ENCODE data around the gene OR6C76.

The OR6C76 gene

DNA sequence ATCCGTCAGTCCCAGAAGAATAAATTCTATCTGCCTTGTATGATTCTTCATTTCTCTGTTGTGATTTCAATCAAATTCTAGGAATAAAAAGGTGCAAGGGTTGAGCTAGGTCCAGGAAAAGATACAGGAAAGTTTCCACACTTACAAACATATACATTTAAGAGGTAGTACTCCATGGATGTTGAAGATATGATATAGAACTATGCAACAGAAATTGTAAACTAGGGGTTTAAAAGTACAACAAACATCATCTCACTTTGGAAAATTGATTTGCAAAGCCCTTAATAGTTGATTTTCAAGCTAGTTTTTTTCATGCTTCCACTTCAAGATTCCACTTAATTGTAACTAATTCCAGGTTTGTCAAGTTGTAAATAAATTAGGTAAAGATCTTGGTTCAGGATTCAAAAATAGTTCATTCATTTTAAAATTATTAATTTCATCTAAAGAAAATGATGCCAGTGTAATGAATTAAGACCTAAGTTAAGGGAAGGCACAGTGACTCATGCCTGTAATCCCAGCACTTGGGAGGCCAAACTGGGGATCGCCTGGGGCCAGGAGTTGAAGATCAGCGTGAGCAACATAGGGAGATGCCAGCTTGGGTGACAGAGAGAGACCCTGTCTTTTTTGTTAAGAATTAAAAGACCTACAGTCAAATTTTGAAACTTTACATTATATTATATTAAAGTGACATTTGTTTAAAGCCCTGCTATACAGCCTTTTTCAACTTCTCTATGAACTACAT is 44.2 kb downstream of the OR6C76 start, which contains the start of gene OR6C70:
OR6C70 (minus strand) TSS at position 51 of the 742 bp plus-strand sequence; CDS start at position 51, 0 bp downstream.
- FAIRE-seq (no peak), DNase-seq (ENCODE audit: insufficient read length, low spot score) (no peak)
- TF ChIP-seq SPI1 (IDR thresholded peaks at IDR 0.05; ENCODE audit: low read depth, low read length) = no peak
- no peak for TF ChIP-seq POLR2AphosphoS5 (IDR thresholded peaks at IDR 0.05; ENCODE audit: low read depth, low read length)
- no peak for TF ChIP-seq PAX5 (IDR thresholded peaks at IDR 0.05; ENCODE audit: insufficient read depth, low read length, severe bottlenecking)
- no peak for TF ChIP-seq POU2F2 (IDR thresholded peaks at IDR 0.05; ENCODE audit: low read depth, low read length)
- TF ChIP-seq POLR2A (IDR thresholded peaks at IDR 0.05; ENCODE audit: low read depth, low read length) = no peak
- no peak for TF ChIP-seq TAF1 (IDR thresholded peaks at IDR 0.05; ENCODE audit: low read depth, low read length)

GRCh38 chr12:55472264-55472663 is 46.2 kb downstream of the OR6C76 start:
- no peak for DNase-seq (ENCODE audit: insufficient read length, low spot score)
- no peak for FAIRE-seq
- TF ChIP-seq TAF1 (IDR thresholded peaks at IDR 0.05; ENCODE audit: low read depth, low read length) = no peak
- TF ChIP-seq POU2F2 (IDR thresholded peaks at IDR 0.05; ENCODE audit: low read depth, low read length) = no peak
- TF ChIP-seq POLR2AphosphoS5 (IDR thresholded peaks at IDR 0.05; ENCODE audit: low read depth, low read length) = no peak
- no peak for TF ChIP-seq SPI1 (IDR thresholded peaks at IDR 0.05; ENCODE audit: low read depth, low read length)
- TF ChIP-seq POLR2A (IDR thresholded peaks at IDR 0.05; ENCODE audit: low read depth, low read length) = no peak
- no peak for TF ChIP-seq PAX5 (IDR thresholded peaks at IDR 0.05; ENCODE audit: insufficient read depth, low read length, severe bottlenecking)
